ENCODE data around the gene AP1S3. TPM values are rescaled to one million over a fixed set of nuclear protein-coding genes. Genes with fewer than 3 reads are reported as not detected.

The AP1S3 gene
- total RNA-seq, 1 donor from 2014 or later, result 14.3 TPM

DNA sequence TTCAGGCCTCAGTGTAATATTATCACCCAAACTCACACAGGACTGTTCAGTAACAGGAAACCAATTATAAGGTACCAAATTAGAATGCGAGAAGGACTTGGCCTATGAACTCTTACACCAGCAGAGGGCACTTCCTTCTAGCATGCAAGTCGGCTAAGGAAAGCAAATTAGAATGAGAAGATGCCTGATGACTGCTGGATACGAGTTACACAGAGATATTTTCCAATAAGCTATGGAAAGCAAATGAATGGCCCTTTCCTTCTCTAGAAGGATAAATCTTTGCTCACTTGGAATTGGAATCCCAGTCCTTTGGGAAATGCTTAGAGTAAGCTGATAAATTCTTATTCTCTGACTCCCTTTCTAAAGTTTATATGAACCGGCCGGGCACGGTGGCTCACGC is 109.8 kb downstream of the AP1S3 start:
- no peaks in the 10 kb centered on the region for H3K36me3 ChIP-seq (ENCODE audit: insufficient read depth, low read length)
- no peak overlapping the region for H3K4me3 ChIP-seq (ENCODE audit: insufficient read depth, low read depth, low read length)
- H3K4me2 ChIP-seq (ENCODE audit: low read length), result no peak overlapping the region
- Mint-ChIP-seq H3K27me3 (ENCODE audit: low read depth, unreplicated experiment) (no peaks in the 10 kb centered on the region), H3K27ac (ENCODE audit: unreplicated experiment) (no peak overlapping the region), H3K36me3 (ENCODE audit: low read depth, unreplicated experiment) (no peaks in the 10 kb centered on the region), H3K4me3 (ENCODE audit: unreplicated experiment) (no peak overlapping the region), H3K9me3 (ENCODE audit: unreplicated experiment) (no peaks in the 10 kb centered on the region), H3K4me1 (ENCODE audit: low read depth, unreplicated experiment) (peaks cover 23% of the 10 kb centered on the region)
- H4K20me1 ChIP-seq (ENCODE audit: insufficient read depth, low read length), result no peaks in the 10 kb centered on the region
- H3K27me3 ChIP-seq (ENCODE audit: insufficient read depth, low read length), result no peaks in the 10 kb centered on the region
- H3K79me2 ChIP-seq (ENCODE audit: insufficient read depth, low read length), result no peaks in the 10 kb centered on the region
- H3K27ac ChIP-seq (ENCODE audit: low read depth, low read length), result no peak overlapping the region
- H3K9ac ChIP-seq (ENCODE audit: low read length), result no peak overlapping the region
- no peaks in the 10 kb centered on the region for H3K9me3 ChIP-seq (ENCODE audit: insufficient read depth, low read depth, low read length)
- H3K4me1 ChIP-seq (ENCODE audit: insufficient read depth, low read length), result peaks cover 21% of the 10 kb centered on the region
- H2AFZ ChIP-seq (ENCODE audit: low read depth, low read length), result no peak overlapping the region
- TF ChIP-seq CTCF (IDR thresholded peaks at IDR 0.05; ENCODE audit: insufficient read depth, low read depth, low read length), result peak; percentile 56
- no peak for TF ChIP-seq EZH2 (IDR thresholded peaks at IDR 0.05; ENCODE audit: insufficient read depth, low read length)
- FAIRE-seq (no peak), DNase-seq (ENCODE audit: low read depth) (peak; percentile 56)

- Histone ChIP-seq H3K4me3 (ENCODE audit: insufficient read depth, low read depth, low read length) (no peak overlapping the region), H4K20me1 (ENCODE audit: insufficient read depth, low read length) (no peaks in the 10 kb centered on the region), H3K79me2 (ENCODE audit: insufficient read depth, low read length) (no peaks in the 10 kb centered on the region), H2AFZ (ENCODE audit: low read depth, low read length) (peak overlapping the region; percentile 31), H3K36me3 (ENCODE audit: insufficient read depth, low read length) (no peaks in the 10 kb centered on the region), H3K27ac (ENCODE audit: low read depth, low read length) (peak overlapping the region; percentile 91), H3K9me3 (ENCODE audit: insufficient read depth, low read depth, low read length) (no peaks in the 10 kb centered on the region), H3K27me3 (ENCODE audit: insufficient read depth, low read length) (no peaks in the 10 kb centered on the region), H3K4me2 (ENCODE audit: low read length) (peak overlapping the region; percentile 77), H3K9ac (ENCODE audit: low read length) (peak overlapping the region; percentile 53), H3K4me1 (ENCODE audit: insufficient read depth, low read length) (peaks cover 21% of the 10 kb centered on the region)
- no peak for FAIRE-seq
- Mint-ChIP-seq H3K27me3 (ENCODE audit: low read depth, unreplicated experiment) (no peaks in the 10 kb centered on the region), H3K36me3 (ENCODE audit: low read depth, unreplicated experiment) (no peaks in the 10 kb centered on the region), H3K9me3 (ENCODE audit: unreplicated experiment) (peaks cover 2% of the 10 kb centered on the region), H3K27ac (ENCODE audit: unreplicated experiment) (peak overlapping the region; percentile 97), H3K4me3 (ENCODE audit: unreplicated experiment) (no peak overlapping the region), H3K4me1 (ENCODE audit: low read depth, unreplicated experiment) (peaks cover 23% of the 10 kb centered on the region)
- no peak for DNase-seq (ENCODE audit: low read depth)
- TF ChIP-seq CTCF (IDR thresholded peaks at IDR 0.05; ENCODE audit: insufficient read depth, low read depth, low read length) (no peak), EZH2 (IDR thresholded peaks at IDR 0.05; ENCODE audit: insufficient read depth, low read length) (no peak)
These were observed 111.1 kb downstream of the AP1S3 start for GRCh38 chr2:223725986-223726970.

- peak overlapping the region; percentile 77 for H3K4me2 ChIP-seq (ENCODE audit: low read length)
- Mint-ChIP-seq H3K36me3 (ENCODE audit: low read depth, unreplicated experiment) (no peaks in the 10 kb centered on the region), H3K9me3 (ENCODE audit: unreplicated experiment) (peaks cover 2% of the 10 kb centered on the region), H3K27ac (ENCODE audit: unreplicated experiment) (peak overlapping the region; percentile 97), H3K27me3 (ENCODE audit: low read depth, unreplicated experiment) (no peaks in the 10 kb centered on the region), H3K4me1 (ENCODE audit: low read depth, unreplicated experiment) (peaks cover 23% of the 10 kb centered on the region), H3K4me3 (ENCODE audit: unreplicated experiment) (no peak overlapping the region)
- no peaks in the 10 kb centered on the region for H3K36me3 ChIP-seq (ENCODE audit: insufficient read depth, low read length)
- peaks cover 21% of the 10 kb centered on the region for H3K4me1 ChIP-seq (ENCODE audit: insufficient read depth, low read length)
- H2AFZ ChIP-seq (ENCODE audit: low read depth, low read length), result peak overlapping the region; percentile 31
- DNase-seq (ENCODE audit: low read depth) (peak; percentile 98), FAIRE-seq (peak; percentile 49)
- H3K9me3 ChIP-seq (ENCODE audit: insufficient read depth, low read depth, low read length), result no peaks in the 10 kb centered on the region
- no peaks in the 10 kb centered on the region for H3K27me3 ChIP-seq (ENCODE audit: insufficient read depth, low read length)
- no peaks in the 10 kb centered on the region for H4K20me1 ChIP-seq (ENCODE audit: insufficient read depth, low read length)
- no peak for TF ChIP-seq CTCF (IDR thresholded peaks at IDR 0.05; ENCODE audit: insufficient read depth, low read depth, low read length)
- no peak for TF ChIP-seq EZH2 (IDR thresholded peaks at IDR 0.05; ENCODE audit: insufficient read depth, low read length)
- H3K27ac ChIP-seq (ENCODE audit: low read depth, low read length), result peak overlapping the region; percentile 91
- peak overlapping the region; percentile 69 for H3K9ac ChIP-seq (ENCODE audit: low read length)
- no peaks in the 10 kb centered on the region for H3K79me2 ChIP-seq (ENCODE audit: insufficient read depth, low read length)
- H3K4me3 ChIP-seq (ENCODE audit: insufficient read depth, low read depth, low read length), result peak overlapping the region; percentile 20
These were observed 111.9 kb downstream of the AP1S3 start for GRCh38 chr2:223725494-223725893.

Measured in astrocyte (in vitro differentiated cells and primary cell).